HL-60 (cell line): ENCODE results near the gene ALKBH8.

Experiments
- POLR2AphosphoS5 ChIP-seq: IDR thresholded peaks from 2 replicates; pipeline ENCODE4 v1.6.1; 2012; ENCODE audit warnings: low read depth
- SPI1 ChIP-seq: IDR thresholded peaks from 2 replicates; pipeline ENCODE4 v1.6.1; 2012; ENCODE audit warnings: low read depth, mild to moderate bottlenecking, borderline replicate concordance
- TF ChIP-seq, protein P1 (sequence below): IDR thresholded peaks from one replicate; pipeline ENCODE4 v1.5.1; 2011; ENCODE audit warnings: low read length, control low read depth, inconsistent platforms; ENCODE audit not compliant: insufficient read depth
- TF ChIP-seq, protein P2 (sequence below): IDR thresholded peaks from 2 replicates; pipeline ENCODE4 v1.6.1; 2012; ENCODE audit warnings: low read depth; ENCODE audit not compliant: insufficient replicate concordance

DNA sequence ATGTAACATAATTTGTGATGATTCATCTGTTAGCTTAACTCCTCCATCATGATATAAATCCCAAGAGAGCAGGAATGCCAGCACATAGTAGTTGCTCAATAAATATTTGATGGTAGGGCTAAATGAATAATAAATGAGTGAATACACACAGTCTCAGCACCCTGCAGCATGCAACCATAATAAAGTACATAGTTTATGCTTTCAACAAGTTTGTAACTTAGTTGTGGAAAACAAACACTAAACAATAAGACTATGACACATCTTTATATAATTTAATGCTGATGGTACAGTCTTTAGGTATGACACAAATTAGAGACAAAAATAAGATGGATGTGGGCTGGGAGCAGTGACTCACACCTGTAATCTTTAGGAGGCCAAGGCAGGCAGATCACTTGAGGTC lies 3.8 kb downstream of the ALKBH8 start:
- TF ChIP-seq, protein P1, sequence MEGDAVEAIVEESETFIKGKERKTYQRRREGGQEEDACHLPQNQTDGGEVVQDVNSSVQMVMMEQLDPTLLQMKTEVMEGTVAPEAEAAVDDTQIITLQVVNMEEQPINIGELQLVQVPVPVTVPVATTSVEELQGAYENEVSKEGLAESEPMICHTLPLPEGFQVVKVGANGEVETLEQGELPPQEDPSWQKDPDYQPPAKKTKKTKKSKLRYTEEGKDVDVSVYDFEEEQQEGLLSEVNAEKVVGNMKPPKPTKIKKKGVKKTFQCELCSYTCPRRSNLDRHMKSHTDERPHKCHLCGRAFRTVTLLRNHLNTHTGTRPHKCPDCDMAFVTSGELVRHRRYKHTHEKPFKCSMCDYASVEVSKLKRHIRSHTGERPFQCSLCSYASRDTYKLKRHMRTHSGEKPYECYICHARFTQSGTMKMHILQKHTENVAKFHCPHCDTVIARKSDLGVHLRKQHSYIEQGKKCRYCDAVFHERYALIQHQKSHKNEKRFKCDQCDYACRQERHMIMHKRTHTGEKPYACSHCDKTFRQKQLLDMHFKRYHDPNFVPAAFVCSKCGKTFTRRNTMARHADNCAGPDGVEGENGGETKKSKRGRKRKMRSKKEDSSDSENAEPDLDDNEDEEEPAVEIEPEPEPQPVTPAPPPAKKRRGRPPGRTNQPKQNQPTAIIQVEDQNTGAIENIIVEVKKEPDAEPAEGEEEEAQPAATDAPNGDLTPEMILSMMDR = no peak
- TF ChIP-seq SPI1 (no peak), POLR2AphosphoS5 (no peak)
- TF ChIP-seq, protein P2, sequence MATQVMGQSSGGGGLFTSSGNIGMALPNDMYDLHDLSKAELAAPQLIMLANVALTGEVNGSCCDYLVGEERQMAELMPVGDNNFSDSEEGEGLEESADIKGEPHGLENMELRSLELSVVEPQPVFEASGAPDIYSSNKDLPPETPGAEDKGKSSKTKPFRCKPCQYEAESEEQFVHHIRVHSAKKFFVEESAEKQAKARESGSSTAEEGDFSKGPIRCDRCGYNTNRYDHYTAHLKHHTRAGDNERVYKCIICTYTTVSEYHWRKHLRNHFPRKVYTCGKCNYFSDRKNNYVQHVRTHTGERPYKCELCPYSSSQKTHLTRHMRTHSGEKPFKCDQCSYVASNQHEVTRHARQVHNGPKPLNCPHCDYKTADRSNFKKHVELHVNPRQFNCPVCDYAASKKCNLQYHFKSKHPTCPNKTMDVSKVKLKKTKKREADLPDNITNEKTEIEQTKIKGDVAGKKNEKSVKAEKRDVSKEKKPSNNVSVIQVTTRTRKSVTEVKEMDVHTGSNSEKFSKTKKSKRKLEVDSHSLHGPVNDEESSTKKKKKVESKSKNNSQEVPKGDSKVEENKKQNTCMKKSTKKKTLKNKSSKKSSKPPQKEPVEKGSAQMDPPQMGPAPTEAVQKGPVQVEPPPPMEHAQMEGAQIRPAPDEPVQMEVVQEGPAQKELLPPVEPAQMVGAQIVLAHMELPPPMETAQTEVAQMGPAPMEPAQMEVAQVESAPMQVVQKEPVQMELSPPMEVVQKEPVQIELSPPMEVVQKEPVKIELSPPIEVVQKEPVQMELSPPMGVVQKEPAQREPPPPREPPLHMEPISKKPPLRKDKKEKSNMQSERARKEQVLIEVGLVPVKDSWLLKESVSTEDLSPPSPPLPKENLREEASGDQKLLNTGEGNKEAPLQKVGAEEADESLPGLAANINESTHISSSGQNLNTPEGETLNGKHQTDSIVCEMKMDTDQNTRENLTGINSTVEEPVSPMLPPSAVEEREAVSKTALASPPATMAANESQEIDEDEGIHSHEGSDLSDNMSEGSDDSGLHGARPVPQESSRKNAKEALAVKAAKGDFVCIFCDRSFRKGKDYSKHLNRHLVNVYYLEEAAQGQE = no peak
